Hematopoietic multipotent progenitor cell treated with erythropoietin and hydrocortisone succinate and interleukin-3 and kit ligand, for 8 days (in vitro differentiated cells): Measurements from ENCODE around the gene CDS2.

ENCODE experiments used
- DNase-seq: peaks from one replicate; pipeline ENCODE4 v3.0.0-alpha.2; 2015

The CDS2 gene

DNA sequence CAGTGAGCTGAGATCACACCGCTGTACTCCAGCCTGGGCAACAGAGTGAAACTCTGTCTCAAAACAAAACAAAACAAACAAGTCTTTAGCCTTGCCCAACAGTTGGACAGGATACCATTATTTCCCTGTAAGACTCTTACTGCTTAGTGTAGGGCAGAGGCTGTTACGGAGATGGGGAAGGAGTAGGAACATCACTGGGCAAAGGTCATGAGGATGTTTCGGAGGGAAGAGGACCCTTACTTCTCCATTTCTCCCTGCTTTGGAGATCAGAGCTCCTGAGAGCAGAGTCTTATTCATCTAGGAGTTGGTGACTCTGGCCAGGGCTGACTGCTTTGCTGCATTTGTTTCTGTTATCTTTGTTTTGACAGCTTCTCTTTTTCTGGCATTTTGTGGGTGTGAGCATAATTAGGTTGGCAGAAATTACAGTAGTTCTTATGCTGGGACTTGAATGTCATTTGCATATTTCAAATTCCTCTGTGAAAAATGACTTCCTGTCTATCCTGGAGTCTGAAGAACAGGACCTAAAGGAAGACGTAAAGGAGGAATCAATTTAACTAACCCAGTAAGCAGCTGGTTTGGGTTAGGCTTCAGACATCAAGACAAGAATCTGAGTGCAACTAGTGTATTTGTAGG lies 89.0 kb downstream of the CDS2 start:
- peak; percentile 9 for DNase-seq

GRCh38 chr20:5216663-5217062 lies 89.9 kb downstream of the CDS2 start:
- DNase-seq = no peak

DNA sequence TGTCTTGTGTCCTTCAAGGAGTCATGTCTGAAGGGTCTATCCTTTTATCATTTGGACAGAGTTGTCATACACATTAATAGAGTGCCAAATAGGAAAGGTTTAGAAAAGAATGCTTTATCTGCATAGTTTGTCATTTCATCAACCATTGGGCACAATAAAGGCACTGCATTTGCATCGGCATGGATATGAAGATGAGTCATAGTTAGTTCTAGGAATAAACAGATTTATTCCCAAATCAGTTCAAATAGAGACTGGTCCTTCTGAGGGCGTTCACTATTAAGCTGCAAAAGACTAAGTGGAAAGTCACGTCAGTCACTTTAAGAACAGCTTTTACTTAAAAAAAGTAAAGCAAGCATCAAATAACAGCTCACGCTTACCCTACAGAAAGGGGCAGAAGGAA lies 90.8 kb downstream of the CDS2 start:
- no peak for DNase-seq

DNA sequence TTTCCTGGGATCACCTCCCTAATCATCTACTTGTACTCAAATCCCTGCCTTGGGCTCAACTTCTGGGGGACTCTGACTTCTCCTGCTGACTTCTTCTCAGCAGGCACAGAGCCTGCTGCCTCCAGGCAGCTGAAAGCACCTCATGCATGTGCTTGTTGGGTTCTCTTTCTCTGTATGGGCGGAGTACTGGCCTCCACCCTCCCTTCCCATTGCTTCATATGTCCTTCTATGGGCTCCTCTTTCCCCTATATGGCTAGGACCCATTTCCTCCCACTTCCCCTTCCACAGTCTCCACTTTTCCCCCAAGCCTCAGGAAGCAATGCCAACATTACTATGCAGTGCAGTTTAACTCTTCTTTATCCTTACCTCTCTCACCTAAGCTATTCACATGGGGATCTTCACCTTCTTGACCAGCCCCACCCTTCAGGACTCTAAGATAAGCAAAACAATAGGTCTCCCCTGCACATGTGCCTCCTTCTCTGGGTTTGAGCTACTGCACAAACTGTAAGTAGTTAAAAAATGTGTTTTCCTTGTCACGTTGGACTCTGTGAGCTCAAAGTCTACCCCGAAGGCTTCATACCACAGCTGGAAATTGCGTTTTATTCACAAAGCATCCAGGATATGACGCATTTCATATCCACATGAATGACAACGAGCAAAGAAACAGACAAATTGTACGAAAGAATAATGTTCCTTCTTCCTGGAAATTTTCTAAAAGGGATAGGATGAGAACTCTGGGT lies 93.7 kb downstream of the CDS2 start:
- no peak for DNase-seq

GRCh38 chr20:5221061-5221430 lies 94.2 kb downstream of the CDS2 start:
- DNase-seq = no peak

GRCh38 chr20:5222919-5223634 lies 96.3 kb downstream of the CDS2 start:
- peak; percentile 66 for DNase-seq

DNA sequence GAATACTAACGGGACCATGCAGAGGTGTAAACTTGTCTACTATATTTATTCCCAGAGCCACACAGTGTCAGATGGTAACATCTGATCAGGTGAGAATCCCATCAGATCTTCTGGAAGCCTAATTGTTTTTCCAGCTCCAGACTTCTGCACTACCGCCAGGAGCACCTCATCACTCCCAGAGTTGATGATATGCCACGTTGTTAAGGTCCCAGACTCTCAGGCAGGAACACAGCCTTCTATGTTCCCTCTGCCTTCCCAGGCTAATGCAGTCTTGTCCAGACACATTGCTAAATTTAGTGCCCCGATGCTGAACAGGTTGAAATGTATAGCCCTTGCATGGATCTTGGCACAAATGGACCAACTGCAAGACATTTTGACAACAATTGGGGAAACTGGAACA lies 103.7 kb downstream of the CDS2 start:
- no peak for DNase-seq

DNA sequence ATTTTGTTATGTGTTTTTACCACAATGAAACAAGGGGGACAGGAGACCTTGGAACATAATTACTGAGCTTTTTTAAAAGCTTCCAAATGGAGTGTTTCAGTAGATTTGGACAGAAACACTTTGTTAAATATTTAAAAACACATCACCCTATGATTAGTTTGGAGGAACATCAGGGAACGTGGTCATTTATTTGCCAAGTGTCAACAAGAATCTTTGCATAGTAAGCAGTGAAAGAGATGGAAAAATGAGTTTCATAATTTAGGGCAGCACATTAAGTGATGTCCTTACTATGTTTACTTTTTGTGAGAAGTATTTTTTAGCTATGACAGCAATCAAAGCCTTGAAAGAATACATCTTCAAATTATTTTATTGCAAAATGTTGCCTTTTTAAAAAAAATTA lies 107.3 kb downstream of the CDS2 start:
- DNase-seq = no peak

- no peak for DNase-seq
These were observed 108.2 kb downstream of the CDS2 start for GRCh38 chr20:5234978-5235377.
